Erythroblast (primary cell): ENCODE results near the gene ZC3H15.

Experiments used
- GATA1 ChIP-seq: IDR thresholded peaks from 2 replicates; pipeline ENCODE4 v1.6.1; 2011; ENCODE audit warnings: low read depth, mild to moderate bottlenecking, control low read depth, low read length, moderate library complexity
- POLR2A ChIP-seq: IDR thresholded peaks from 2 replicates; pipeline ENCODE4 v1.6.1; 2011; ENCODE audit warnings: mild to moderate bottlenecking, low read length

DNA sequence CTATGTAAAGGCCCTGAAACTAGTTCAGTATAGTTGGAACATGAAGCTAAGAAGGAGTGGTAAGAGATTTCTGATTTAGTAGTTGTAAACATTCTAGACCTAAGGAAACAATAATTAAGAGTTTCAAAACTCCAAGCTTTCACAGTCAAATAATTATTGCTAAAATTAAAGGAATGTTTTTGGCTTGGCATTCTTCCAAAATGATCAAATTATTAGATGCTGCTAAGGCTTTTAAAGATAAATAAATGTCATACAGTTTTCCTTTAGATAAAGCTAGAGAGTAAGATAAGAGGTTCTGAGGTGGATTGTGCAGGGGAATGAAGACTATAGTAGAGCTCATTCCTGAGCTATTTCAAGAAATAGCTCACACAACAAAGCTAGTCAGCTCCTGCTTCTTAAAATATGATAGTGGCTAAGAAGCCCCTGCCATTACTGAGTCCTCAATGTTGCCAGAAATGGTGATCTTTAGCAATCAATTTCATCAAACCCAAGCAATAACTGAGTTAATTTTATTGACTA lies 45.3 kb downstream of the ZC3H15 start:
- TF ChIP-seq POLR2A: no peak
- TF ChIP-seq GATA1: no peak
